IgD-negative memory B cell (primary cell): Measurements from ENCODE around the gene ANKS1A. TPM values are rescaled to one million over a fixed set of nuclear protein-coding genes. Genes with fewer than 3 reads are reported as not detected.

Source experiments
- H3K27ac Mint-ChIP-seq, 3 donors: one replicate each; pipeline ENCODE4 v1.8.0; 2020 to 2022; ENCODE audit warnings: mild to moderate bottlenecking in 3 of 3, mixed read lengths in 3 of 3, moderate library complexity in 1 of 3
- H3K27me3 Mint-ChIP-seq: one replicate; pipeline ENCODE4 v1.8.0; 2021; ENCODE audit warnings: mixed read lengths
- H3K36me3 Mint-ChIP-seq: one replicate; pipeline ENCODE4 v1.8.0; 2020; ENCODE audit warnings: mild to moderate bottlenecking, mixed read lengths
- H3K4me1 Mint-ChIP-seq, 3 donors: one replicate each; pipeline ENCODE4 v1.8.0; 2020 to 2022; ENCODE audit warnings: mixed read lengths in 3 of 3, mild to moderate bottlenecking in 1 of 3
- H3K4me3 Mint-ChIP-seq, 4 donors: one replicate each; pipeline ENCODE4 v1.8.0; 2020 to 2022; ENCODE audit warnings: mild to moderate bottlenecking in 4 of 4, mixed read lengths in 4 of 4, moderate library complexity in 3 of 4
- H3K9me3 Mint-ChIP-seq, 3 donors: one replicate each; pipeline ENCODE4 v1.8.0; 2020 to 2021; ENCODE audit warnings: mixed read lengths in 3 of 3, mild to moderate bottlenecking in 1 of 3
- polyA plus RNA-seq: library from polyadenylated mRNA; unstranded; fragments of 300-500 nt; fragmentation: Illumina TruSeq; gene quantifications from one replicate; pipeline ENCODE4 v1.2.3, GENCODE V29; 2021

Gene ANKS1A
- polyA plus RNA-seq, 1 donor from 2014 or later: 3.3 TPM

DNA sequence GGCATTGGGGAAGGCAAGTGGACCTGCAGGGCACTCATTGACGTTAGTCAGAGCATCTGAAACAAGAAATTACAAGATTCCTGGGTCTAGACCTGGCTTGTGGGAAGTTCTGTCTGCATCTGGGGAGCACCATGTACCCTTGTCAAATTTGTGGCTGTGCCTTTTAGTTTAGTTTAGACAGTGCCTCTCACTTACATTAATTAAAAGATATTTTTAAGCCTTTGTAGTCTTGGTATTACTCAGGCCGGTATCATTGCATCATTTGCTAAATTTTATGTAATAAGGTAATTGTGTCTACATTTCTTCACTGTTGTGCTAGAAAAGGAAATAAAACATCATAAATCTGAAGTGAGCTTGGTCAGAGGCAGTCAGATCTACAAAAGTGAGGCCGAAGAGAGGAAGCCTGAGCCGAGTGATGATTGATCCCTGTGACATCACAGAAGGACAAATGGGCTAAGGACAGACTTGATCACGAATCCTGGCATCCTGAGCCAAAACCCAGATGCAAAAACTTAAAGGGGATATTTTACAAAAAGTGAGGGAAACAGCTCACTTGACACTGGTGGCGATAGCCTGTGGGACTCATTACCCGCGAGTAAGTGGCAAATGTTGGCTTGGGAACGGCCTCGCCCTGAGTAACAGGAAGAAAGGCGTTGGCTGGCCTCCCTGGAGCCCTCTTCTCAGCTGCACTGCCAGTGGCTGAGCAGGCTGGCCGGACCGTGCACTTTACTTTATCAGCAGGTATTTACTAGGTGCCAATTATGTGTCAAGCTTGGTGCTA lies 145.5 kb downstream of the ANKS1A start:
- H3K27me3 Mint-ChIP-seq: no peaks in the 10 kb centered on the region
- peaks cover 2% of the 10 kb centered on the region for H3K36me3 Mint-ChIP-seq
- no peak overlapping the region for H3K27ac Mint-ChIP-seq
- no peak overlapping the region for H3K4me3 Mint-ChIP-seq
- H3K4me1 Mint-ChIP-seq: peaks cover 0 to 2% (median 1%) of the 10 kb centered on the region in 3 donors
- H3K9me3 Mint-ChIP-seq: no peaks in the 10 kb centered on the region

DNA sequence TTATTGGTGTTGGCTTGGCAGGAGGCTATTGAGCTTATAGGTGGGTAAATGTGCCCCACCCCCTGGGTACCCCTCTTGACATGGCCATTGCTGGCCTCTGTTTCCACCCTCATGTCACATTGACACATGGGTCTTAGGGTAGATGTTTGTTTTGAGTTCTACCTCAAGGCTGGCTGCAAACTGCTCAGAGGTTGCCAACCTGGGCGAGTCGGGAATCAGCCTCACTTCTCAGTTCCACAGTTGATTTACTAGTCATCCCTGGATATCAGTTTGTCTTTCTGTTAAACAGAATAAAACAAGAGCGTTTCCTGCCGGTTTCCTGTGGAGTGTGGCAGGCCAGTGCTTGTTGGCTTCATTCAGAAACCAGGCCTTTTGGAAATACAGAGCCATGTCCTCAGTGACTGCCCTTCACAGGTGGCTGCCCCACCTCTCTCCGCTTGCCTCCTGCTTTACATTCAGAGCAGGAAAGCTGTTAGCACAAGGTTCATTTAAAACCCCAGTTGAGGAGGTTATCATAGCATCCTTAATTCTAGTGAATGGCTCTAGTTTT lies 146.5 kb downstream of the ANKS1A start:
- Mint-ChIP-seq H3K36me3 (peaks cover 2% of the 10 kb centered on the region), H3K4me1 (peaks cover 0 to 2% (median 1%) of the 10 kb centered on the region in 3 donors), H3K4me3 (no peak overlapping the region), H3K27ac (no peak overlapping the region), H3K9me3 (no peaks in the 10 kb centered on the region), H3K27me3 (no peaks in the 10 kb centered on the region)

DNA sequence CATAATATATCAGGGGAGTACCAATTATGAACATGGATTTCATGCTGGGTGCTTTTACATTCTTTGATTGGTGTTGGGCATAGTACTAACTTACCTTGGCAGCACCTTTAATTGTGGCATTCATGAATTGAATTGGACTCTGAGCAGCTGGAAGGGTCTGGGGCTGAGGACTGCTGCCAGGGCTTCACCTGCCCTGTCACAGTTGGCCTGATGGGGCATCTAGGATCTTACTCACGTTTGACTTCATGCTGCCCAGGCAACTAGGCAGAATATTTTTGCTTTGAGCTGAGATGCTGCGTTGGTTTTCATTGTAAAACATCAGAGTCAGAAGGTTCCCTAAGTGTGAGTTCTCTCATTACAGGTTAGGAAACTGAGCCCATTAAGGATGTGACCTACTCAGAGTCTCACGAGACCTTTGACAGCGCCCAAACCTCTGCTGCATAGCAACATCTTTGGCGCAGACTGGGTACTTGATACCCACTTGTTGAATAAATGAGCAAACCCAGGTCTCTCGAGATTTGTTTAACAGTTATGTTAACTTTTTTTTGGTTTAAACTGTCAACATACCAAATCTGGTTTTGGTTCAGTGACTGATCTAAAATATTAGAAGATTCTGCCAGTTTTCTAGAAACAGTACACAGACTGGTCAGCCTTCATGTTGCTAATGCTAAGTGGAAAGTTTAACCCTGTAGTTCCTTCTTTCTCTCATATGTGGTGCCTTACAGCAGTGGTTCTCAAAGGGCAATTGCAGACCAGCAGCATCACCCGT lies 147.2 kb downstream of the ANKS1A start:
- Mint-ChIP-seq H3K27me3 (no peaks in the 10 kb centered on the region), H3K4me3 (no peak overlapping the region), H3K4me1 (peaks cover 0 to 2% (median 1%) of the 10 kb centered on the region in 3 donors), H3K9me3 (no peaks in the 10 kb centered on the region), H3K27ac (no peak overlapping the region), H3K36me3 (peaks cover 2% of the 10 kb centered on the region)

DNA sequence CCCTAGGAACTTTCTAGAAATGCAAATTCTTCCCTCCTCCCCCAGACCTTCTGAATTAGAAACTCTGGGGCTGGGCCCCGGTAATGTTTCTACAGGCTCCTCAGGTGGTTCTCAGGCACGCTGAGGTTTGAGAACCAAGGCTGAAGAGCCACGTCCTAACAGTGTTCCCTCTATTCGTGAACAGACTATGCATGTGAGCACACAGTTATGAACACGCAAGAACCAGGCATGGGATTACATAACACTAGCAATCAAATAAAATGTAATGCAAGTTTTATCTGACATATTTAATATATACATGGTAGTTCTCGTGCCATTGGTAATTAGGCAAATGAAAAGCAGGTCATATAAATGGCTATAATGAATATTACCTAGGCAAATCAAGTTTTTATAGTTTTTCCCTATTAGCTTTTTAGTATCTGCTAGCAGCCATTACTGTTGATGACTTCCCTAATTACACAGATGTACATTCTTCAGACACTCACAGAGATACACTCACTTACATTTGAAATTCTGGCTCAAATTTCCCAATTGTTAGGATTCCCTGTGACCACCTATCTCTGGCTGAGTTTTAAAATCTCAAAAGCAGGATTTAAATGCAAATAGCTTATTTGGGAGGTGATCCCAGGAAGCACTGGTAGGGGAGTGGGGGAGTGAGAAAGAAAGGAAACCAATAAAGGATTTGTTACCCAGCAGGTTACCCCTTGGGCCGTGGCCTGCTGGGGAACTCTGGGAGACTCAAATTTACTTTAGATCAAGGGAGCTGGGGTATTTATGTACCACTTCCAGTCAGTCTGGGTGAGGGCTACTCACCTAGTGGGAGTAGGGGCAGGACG lies 148.0 kb downstream of the ANKS1A start:
- no peaks in the 10 kb centered on the region for H3K9me3 Mint-ChIP-seq
- H3K27me3 Mint-ChIP-seq: no peaks in the 10 kb centered on the region
- H3K4me3 Mint-ChIP-seq: no peak overlapping the region
- H3K27ac Mint-ChIP-seq: no peak overlapping the region
- H3K4me1 Mint-ChIP-seq: peaks cover 0 to 2% (median 1%) of the 10 kb centered on the region in 3 donors
- peaks cover 3% of the 10 kb centered on the region for H3K36me3 Mint-ChIP-seq

DNA sequence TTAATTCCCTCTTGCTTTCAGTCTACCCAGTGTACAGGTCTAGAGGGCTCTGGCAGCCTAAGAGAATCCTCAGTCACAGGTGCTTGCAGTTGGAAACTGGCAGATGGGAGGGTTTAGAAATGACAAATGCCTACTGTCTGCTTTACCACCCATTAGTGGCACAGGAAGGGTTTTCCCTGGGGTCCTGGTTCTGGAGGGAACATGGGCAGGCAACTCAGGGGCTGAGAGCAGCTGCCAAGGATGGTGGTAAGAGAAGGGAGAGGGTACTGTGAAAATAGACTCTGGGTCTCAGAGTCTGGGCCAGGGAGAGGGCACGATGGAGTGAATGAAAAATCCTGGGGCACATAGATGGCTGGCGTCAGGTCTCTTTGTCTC lies 148.6 kb downstream of the ANKS1A start:
- no peak overlapping the region for H3K4me3 Mint-ChIP-seq
- no peaks in the 10 kb centered on the region for H3K27me3 Mint-ChIP-seq
- H3K4me1 Mint-ChIP-seq: peaks cover 0 to 2% (median 1%) of the 10 kb centered on the region in 3 donors
- no peaks in the 10 kb centered on the region for H3K9me3 Mint-ChIP-seq
- H3K27ac Mint-ChIP-seq: no peak overlapping the region
- peaks cover 3% of the 10 kb centered on the region for H3K36me3 Mint-ChIP-seq

DNA sequence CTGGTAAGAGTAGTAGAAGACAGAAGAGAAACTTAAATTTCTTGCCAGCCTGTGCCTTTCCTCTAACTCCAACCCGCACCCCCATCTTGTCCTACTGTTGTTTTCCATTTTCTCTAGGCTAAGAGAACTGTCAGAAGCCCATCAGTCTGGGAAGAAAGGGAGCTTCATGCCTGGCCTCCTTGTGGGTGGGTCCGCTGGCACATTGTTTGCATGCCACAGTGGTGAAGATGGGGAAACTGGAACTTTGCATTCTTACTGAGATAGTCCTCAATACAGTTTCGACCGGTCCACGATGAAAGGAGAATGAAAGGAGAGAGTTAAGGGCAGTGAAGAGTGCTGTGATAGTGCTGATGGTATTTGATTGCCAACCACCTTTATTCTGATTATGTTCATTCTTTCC lies 149.0 kb downstream of the ANKS1A start:
- no peaks in the 10 kb centered on the region for H3K27me3 Mint-ChIP-seq
- H3K9me3 Mint-ChIP-seq: no peaks in the 10 kb centered on the region
- H3K36me3 Mint-ChIP-seq: peaks cover 3% of the 10 kb centered on the region
- no peak overlapping the region for H3K4me3 Mint-ChIP-seq
- H3K27ac Mint-ChIP-seq: no peak overlapping the region
- peaks cover 0 to 2% (median 1%) of the 10 kb centered on the region in 3 donors for H3K4me1 Mint-ChIP-seq

DNA sequence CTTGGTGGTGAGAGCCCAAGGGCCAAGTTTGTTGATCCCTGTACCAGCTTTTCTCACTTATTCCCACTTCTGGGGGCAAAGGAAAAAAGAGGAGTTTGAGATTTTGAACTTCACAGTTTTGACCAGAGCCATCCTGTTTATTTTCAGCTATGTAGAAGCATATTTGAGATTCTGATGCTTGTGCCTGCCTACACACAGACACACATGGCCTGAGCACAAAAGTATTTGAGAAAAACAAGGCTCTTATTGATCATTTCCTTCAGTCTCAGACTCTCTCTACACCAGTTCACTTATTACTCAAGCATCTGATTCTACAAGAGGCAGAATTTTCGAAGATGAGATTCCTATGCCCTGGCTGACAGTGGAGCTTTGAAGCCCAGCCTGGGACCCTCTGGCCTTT lies 151.3 kb downstream of the ANKS1A start:
- Mint-ChIP-seq H3K27ac (no peak overlapping the region), H3K4me3 (no peak overlapping the region), H3K4me1 (peaks cover 0 to 2% (median 0%) of the 10 kb centered on the region in 3 donors), H3K36me3 (peaks cover 4% of the 10 kb centered on the region), H3K9me3 (no peaks in the 10 kb centered on the region), H3K27me3 (no peaks in the 10 kb centered on the region)

DNA sequence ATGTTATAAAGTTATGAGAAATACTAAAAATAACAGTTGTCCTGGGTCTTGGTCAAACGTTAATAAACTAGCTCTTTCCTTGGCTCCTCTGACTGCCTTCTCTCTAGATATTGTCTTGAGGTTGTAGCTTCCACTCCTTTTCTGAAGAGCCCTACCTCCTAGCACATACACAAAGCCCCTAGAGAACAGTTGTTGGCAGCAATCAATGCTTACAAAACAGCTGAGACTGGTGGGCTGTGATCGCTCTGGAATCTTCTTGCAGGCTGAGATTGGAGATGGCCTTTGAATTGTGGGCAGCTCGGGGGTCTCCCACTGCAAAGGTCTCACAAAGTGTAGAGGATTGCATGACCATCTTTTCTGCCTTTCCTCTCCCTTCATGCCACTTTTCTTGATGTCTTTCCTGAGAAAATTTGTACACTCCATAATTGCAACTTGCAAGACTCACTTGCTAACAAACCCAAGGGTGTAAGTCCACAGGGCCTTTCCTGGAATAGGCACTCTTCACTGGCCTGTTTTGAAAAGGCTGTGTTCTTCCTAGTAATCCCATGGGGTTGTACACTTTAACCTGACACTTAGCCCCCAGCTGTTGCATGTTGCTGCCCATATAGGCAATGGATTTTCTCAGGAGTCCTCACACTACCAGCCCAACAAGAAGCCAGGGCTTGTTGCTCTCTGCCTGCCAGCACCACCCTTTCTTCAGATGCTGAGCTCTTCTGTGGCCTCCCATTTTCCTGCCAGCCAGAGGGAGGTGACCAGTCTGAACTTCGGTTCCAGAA lies 152.2 kb downstream of the ANKS1A start:
- Mint-ChIP-seq H3K4me1 (peaks cover 0 to 2% (median 0%) of the 10 kb centered on the region in 3 donors), H3K27me3 (no peaks in the 10 kb centered on the region), H3K4me3 (no peak overlapping the region), H3K36me3 (peaks cover 5% of the 10 kb centered on the region), H3K27ac (no peak overlapping the region), H3K9me3 (no peaks in the 10 kb centered on the region)

DNA sequence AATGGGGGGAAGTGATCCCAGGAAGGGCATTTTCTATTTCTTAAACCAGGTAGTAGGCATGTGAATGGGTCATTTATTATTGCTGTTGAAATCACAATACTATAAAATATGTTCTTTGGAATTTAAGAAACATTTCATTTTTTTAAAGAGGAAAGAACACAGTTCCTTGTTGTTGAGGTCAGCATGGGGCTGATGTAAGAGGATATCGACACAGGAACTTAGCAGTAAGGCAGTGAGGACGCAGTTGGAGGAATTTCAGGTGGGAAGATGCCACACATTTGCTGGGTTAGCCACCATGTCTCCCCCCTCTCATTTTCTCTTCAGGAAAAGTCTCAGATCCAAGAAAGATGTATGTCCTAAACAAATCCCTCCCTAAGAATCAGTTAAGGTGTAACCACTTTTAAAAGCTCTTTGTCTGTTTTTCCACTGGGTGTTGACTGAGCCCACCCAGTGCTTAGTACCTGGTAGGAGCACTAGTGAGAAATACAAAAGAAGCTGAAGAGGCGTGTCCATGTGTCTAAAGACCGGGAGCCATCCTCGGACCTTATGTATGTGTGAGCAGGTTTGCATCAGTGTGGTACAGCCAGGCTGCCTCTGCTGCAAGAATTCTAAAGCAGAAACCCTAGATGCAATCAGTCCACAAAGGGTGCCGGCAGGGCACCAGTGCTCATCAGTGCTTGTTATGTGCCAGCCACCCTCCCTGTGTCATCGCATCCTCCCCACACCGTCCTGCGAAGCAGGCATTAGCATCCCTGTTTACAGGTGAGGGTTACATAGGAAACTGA lies 153.2 kb downstream of the ANKS1A start:
- Mint-ChIP-seq H3K27me3 (no peaks in the 10 kb centered on the region), H3K36me3 (peaks cover 5% of the 10 kb centered on the region), H3K4me3 (no peak overlapping the region), H3K27ac (no peak overlapping the region), H3K9me3 (no peaks in the 10 kb centered on the region), H3K4me1 (peaks cover 0 to 4% (median 0%) of the 10 kb centered on the region in 3 donors)

DNA sequence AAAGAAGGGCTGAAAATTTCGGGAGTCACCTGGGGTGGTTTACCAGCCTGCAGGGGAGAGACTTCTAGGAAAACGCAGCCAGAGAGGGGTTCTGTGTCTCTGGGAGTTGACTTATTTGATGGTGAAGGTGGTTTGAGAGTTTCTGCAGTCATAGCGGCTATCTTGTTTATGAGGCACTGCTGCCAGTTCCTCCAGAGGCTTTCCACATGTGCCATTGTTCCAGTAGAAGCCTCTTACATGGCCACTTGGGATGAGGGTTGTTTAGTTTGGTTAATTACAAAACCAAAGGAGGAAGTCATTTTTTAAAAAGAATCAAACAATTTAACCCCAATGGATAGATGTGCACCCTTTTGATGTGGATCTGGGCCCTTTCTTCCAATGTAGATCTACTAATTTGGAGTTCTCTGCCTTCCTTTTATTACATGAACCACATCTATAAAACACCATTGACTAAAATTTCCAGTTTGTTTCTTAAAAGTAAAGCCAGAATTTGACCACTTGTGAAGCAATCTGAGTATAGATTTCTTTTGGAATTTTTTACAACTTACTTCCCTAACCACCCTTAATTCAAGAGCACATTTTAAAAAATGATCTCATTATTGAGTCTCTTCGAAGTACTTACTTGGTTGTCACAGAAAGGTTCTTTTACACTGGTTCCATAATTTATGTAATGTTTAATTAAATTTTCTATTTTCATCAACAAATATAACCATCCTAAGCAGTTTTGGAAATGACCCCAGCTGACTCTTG lies 154.5 kb downstream of the ANKS1A start:
- H3K27ac Mint-ChIP-seq: peak overlapping the region in 1 of 3 donors; percentile 11
- no peak overlapping the region for H3K4me3 Mint-ChIP-seq
- no peaks in the 10 kb centered on the region for H3K27me3 Mint-ChIP-seq
- H3K9me3 Mint-ChIP-seq: no peaks in the 10 kb centered on the region
- peaks cover 5% of the 10 kb centered on the region for H3K36me3 Mint-ChIP-seq
- peaks cover 0 to 6% (median 4%) of the 10 kb centered on the region in 3 donors for H3K4me1 Mint-ChIP-seq

DNA sequence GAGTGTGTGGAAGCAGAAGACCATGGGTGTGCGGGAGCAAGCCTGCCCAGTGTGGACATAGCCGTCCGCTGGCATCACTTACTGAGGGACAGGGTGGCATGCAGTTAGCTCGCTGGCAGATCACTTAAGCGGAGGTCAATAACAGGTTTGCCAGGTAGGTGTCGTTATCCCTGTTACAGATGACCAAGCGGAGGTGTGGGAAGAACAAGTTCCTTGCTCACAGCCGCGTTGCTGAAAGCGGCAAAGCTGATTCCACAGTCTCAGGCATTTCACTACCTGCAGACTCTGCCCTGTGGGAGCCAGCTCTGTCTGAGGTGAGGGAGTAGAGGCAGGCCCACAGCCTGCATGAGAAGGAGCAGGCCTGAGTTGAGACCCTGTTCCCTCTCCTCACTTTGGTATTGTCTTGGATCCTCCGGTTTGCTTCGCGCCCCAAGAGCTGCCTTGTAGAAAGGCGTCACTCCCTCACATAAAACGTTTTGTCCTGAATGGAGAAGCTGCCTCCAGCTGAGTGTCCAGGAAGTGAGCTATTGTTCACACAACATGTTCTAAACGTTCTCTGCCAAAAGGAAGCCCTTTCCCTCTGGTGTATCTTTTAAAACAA lies 155.2 kb downstream of the ANKS1A start:
- no peak overlapping the region for H3K27ac Mint-ChIP-seq

DNA sequence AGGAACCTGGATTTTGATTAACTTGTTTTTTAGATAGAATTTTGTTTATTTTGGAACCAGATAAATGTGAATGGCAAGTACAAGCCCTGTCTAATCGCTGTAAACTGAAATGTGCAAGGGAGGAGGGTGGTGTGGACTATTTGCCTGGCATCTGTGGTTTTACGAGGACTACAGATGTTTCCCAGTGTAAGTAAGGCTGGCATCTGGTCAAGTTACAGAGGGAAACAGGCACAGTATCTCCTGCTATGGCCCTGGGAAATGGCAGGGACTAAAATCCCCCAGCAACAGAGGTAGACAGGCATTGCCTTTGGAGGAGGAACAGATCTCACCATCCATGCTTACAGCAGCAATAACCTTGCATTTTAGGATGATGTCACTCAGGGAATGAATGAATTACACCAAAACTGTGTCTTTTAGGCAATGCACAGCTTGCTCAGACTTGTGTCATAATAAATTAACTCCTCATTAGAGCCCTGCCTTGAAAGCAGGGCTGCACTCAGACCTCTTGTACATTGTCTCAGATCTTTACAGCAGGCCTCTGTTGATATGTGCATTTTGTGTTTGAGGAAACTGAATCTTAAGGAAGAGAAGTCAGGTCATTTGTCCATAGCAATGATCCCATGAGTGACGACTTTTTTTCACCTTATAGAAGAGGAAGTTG lies 155.8 kb downstream of the ANKS1A start:
- Mint-ChIP-seq H3K27ac (no peak overlapping the region), H3K36me3 (peaks cover 5% of the 10 kb centered on the region), H3K27me3 (no peaks in the 10 kb centered on the region), H3K4me3 (no peak overlapping the region), H3K9me3 (no peaks in the 10 kb centered on the region), H3K4me1 (peaks cover 0 to 6% (median 4%) of the 10 kb centered on the region in 3 donors)

More for the DNA sequence above, 155.2 kb downstream of the ANKS1A start:
- Mint-ChIP-seq H3K9me3 (no peaks in the 10 kb centered on the region), H3K4me1 (peaks cover 0 to 6% (median 4%) of the 10 kb centered on the region in 3 donors), H3K36me3 (peaks cover 5% of the 10 kb centered on the region), H3K4me3 (no peak overlapping the region), H3K27me3 (no peaks in the 10 kb centered on the region)
